ENCODE results near the gene HOOK2. TPM values are rescaled to one million over a fixed set of nuclear protein-coding genes. Genes with fewer than 3 reads are reported as not detected.

HOOK2 gene
- polyA plus RNA-seq, 3 donors = 0.55 to 28.6 (median 1.1) TPM

DNA sequence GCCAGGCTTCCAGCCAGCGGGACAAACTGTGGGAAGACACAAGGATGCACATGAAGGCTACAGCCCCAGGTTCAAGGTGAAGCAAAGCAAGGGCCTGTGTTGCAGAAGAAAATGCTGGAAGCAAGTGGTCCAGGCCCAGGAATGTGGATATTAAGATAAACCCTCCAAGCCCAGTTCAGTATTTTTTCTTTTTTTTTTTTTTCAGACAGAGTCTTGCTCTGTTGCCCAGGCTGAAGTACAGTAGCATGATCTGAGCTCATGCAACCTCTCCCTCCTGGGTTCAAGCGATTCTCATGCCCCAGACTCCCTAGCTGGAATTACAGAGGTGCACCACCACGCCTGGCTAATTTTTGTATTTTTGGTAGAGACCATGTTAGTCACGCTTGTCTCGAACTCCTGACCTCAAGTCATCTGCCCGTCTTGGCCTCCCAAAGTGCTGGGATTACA lies 21.8 kb upstream of the HOOK2 start:
- 92% methylated on average over 1 of the region's 6 CpGs for WGBS (ENCODE audit: insufficient coverage)
- Histone ChIP-seq H3K4me3 (replicated peaks in 1 of 3; ENCODE audit: low read depth in 2 of 3, low read length in 3 of 3) (peak overlapping the region in 1 of 3 experiments; percentile 63), H3K4me2 (replicated peaks; ENCODE audit: extremely low read depth, low read length, poor library complexity, severe bottlenecking) (no peak overlapping the region), H3K79me2 (ENCODE audit: insufficient read depth, low read length) (peaks cover 30% of the 10 kb centered on the region), H3K9me3 (replicated peaks in 1 of 2; ENCODE audit: control insufficient read depth in 1 of 2, insufficient read depth in 1 of 2, low read length in 2 of 2) (no peaks in the 10 kb centered on the region), H3K27ac (ENCODE audit: low read depth in 1 of 2, low read length in 2 of 2) (no peak overlapping the region), H3K36me3 (replicated peaks in 1 of 2; ENCODE audit: control insufficient read depth in 1 of 2, insufficient read depth in 2 of 2, low read length in 2 of 2) (no peaks in the 10 kb centered on the region), H3K27me3 (ENCODE audit: control insufficient read depth in 2 of 2, insufficient read depth in 2 of 2, low read length in 2 of 2) (peaks cover under 1 to 22% of the 10 kb centered on the region in 2 donors), H3K4me1 (ENCODE audit: control insufficient read depth in 1 of 2, insufficient read depth in 2 of 2, low read length in 2 of 2) (peaks cover 42 to 51% of the 10 kb centered on the region in 2 donors), H4K20me1 (ENCODE audit: insufficient read depth, low read length) (peaks cover 38% of the 10 kb centered on the region), H2AFZ (ENCODE audit: insufficient read depth, low read depth, low read length, poor library complexity, severe bottlenecking) (no peak overlapping the region), H3K9ac (ENCODE audit: insufficient read depth, low read length, poor library complexity, severe bottlenecking) (no peak overlapping the region)
- intact Hi-C loops (cut with micrococcal nuclease) = loop anchor here (2.0 to 10.0 kb wide), 5 partner anchors 30 to 298 kb away; no protein-coding TSS in a partner anchor
- Mint-ChIP-seq H3K27ac (peak overlapping the region in 1 of 7 donors; percentile 12), H3K36me3 (peaks cover 5 to 28% of the 10 kb centered on the region in 2 donors), H3K27me3 (ENCODE audit: low read depth in 3 of 3) (peaks cover 6 to 24% (median 16%) of the 10 kb centered on the region in 3 donors), H3K4me1 (peaks cover 40% of the 10 kb centered on the region), H3K9me3 (peaks cover 0 to 10% (median 2%) of the 10 kb centered on the region in 7 donors), H3K4me3 (no peak overlapping the region)
- peak in 1 of 3 donors; percentile 22 for DNase-seq
- TF ChIP-seq, protein P1, sequence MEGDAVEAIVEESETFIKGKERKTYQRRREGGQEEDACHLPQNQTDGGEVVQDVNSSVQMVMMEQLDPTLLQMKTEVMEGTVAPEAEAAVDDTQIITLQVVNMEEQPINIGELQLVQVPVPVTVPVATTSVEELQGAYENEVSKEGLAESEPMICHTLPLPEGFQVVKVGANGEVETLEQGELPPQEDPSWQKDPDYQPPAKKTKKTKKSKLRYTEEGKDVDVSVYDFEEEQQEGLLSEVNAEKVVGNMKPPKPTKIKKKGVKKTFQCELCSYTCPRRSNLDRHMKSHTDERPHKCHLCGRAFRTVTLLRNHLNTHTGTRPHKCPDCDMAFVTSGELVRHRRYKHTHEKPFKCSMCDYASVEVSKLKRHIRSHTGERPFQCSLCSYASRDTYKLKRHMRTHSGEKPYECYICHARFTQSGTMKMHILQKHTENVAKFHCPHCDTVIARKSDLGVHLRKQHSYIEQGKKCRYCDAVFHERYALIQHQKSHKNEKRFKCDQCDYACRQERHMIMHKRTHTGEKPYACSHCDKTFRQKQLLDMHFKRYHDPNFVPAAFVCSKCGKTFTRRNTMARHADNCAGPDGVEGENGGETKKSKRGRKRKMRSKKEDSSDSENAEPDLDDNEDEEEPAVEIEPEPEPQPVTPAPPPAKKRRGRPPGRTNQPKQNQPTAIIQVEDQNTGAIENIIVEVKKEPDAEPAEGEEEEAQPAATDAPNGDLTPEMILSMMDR (IDR thresholded peaks at IDR 0.05) = no peak

DNA sequence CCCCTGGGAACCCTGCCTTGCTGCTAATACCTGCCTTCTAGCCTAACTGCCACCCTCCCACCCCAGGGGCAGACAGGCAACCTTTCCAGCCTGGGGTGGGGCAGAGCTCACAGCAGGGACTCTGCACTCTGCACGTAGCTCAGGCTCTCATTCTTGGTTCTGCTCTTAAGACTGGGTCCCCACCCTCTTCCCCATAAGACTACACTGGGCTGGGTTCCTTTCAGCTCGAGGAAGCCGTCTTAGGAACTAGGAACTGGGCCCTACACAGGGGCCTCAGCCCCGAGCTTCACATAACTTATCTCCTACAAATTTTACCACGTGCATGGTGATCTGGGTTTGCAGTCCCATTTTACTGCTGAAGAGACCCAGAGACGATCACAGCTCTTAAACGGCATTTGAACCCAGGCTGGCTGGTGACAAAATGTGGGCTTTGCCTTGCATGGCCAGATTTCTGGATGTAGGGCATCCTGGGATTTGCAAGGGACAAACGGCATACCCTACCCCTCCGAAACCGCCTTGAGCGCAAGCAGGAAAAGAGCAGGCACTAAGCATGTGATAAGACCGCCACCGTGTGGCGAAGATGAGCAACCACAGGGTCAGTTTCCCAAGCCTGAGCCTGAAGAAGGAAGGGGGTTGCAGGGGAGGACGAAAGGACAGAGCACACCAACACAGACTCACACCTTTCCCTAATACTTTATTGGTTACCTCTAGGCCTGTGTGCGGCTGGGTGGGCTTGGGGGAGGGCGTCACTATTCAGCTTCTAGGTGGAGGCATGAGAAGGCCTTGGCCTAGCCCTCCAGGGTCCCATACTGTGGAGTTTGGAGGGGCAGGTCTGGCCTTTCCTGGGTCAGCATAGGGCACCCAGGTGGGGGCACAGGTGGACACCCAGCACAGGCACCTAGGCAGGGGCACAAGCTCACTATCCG lies 21.1 kb upstream of the HOOK2 start:
- H3K4me1 Mint-ChIP-seq = peaks cover 34% of the 10 kb centered on the region
- Histone ChIP-seq H3K27ac (ENCODE audit: low read depth in 1 of 2, low read length in 2 of 2) (peak overlapping the region; percentile 71 to 82), H3K4me3 (replicated peaks in 1 of 3; ENCODE audit: low read depth in 2 of 3, low read length in 3 of 3) (peak overlapping the region; percentile 6 to 63 (median 31)), H3K36me3 (replicated peaks in 1 of 2; ENCODE audit: control insufficient read depth in 1 of 2, insufficient read depth in 2 of 2, low read length in 2 of 2) (no peaks in the 10 kb centered on the region), H4K20me1 (ENCODE audit: insufficient read depth, low read length) (peaks cover 45% of the 10 kb centered on the region), H3K4me1 (ENCODE audit: control insufficient read depth in 1 of 2, insufficient read depth in 2 of 2, low read length in 2 of 2) (peaks cover 36 to 43% of the 10 kb centered on the region in 2 donors), H3K79me2 (ENCODE audit: insufficient read depth, low read length) (peaks cover 38% of the 10 kb centered on the region), H2AFZ (ENCODE audit: insufficient read depth, low read depth, low read length, poor library complexity, severe bottlenecking) (no peak overlapping the region), H3K4me2 (replicated peaks; ENCODE audit: extremely low read depth, low read length, poor library complexity, severe bottlenecking) (peak overlapping the region; percentile 73), H3K9me3 (replicated peaks in 1 of 2; ENCODE audit: control insufficient read depth in 1 of 2, insufficient read depth in 1 of 2, low read length in 2 of 2) (no peaks in the 10 kb centered on the region), H3K9ac (ENCODE audit: insufficient read depth, low read length, poor library complexity, severe bottlenecking) (peak overlapping the region; percentile 15), H3K27me3 (ENCODE audit: control insufficient read depth in 2 of 2, insufficient read depth in 2 of 2, low read length in 2 of 2) (peaks cover 0 to 15% of the 10 kb centered on the region in 2 donors)
- peak overlapping the region; percentile 79 to 89 for H3K4me3 Mint-ChIP-seq
- peaks cover 0 to 7% (median 5%) of the 10 kb centered on the region in 7 donors for H3K9me3 Mint-ChIP-seq
- TF ChIP-seq, protein P1 (IDR thresholded peaks at IDR 0.05) = peak; percentile 95
- H3K27ac Mint-ChIP-seq = peak overlapping the region; percentile 93 to 100 (median 96)
- peaks cover 4 to 16% (median 11%) of the 10 kb centered on the region in 3 donors for H3K27me3 Mint-ChIP-seq (ENCODE audit: low read depth in 3 of 3)
- H3K36me3 Mint-ChIP-seq = peaks cover 5 to 27% of the 10 kb centered on the region in 2 donors
- peak; percentile 80 to 84 (median 80) for DNase-seq
- WGBS (ENCODE audit: insufficient coverage) = 14% methylated on average over 9 of the region's 18 CpGs
- intact Hi-C loops (cut with micrococcal nuclease) = loop anchor here (1.0 to 10.0 kb wide), 6 partner anchors 19 to 298 kb away; no protein-coding TSS in a partner anchor

All from CD14-positive monocyte (primary cell).